NCI-H1105 treated with DMSO at 0.1 percent for 48 hours (cell line): ENCODE measurements around the gene METAP1.
"Not testable (repeated sequence)": the region's sequence is repeated elsewhere in the genome, so short reads cannot be mapped to it uniquely, and the experiment has no call there.

Source experiments
- DNase-seq: peaks from one replicate; lab custom pipeline; 2025; lab: John Stamatoyannopoulos, UW

Gene METAP1

GRCh38 chr4:98997166-98997565 is 1.6 kb downstream of the METAP1 start:
- no peak for DNase-seq

- DNase-seq: no peak
Observed at GRCh38 chr4:98998551-98998950, 3.0 kb downstream of the METAP1 start.

GRCh38 chr4:99002279-99002678 is 6.8 kb downstream of the METAP1 start:
- DNase-seq: no peak

- no peak for DNase-seq
Observed at GRCh38 chr4:99008051-99008450, 12.5 kb downstream of the METAP1 start.

- no peak for DNase-seq
Observed at GRCh38 chr4:99011910-99012309, 16.4 kb downstream of the METAP1 start.

GRCh38 chr4:99013402-99013843 is 17.9 kb downstream of the METAP1 start:
- no peak for DNase-seq

- no peak for DNase-seq
Observed at GRCh38 chr4:99013884-99014523, 18.5 kb downstream of the METAP1 start.

- DNase-seq: no peak
Observed at GRCh38 chr4:99021386-99021785, 25.9 kb downstream of the METAP1 start.

GRCh38 chr4:99022566-99022965 is 27.0 kb downstream of the METAP1 start:
- DNase-seq: no peak

- not testable (repeated sequence) for DNase-seq
Observed at GRCh38 chr4:99023800-99024251, 28.3 kb downstream of the METAP1 start.

GRCh38 chr4:99024481-99025275 is 29.2 kb downstream of the METAP1 start:
- DNase-seq: no peak

GRCh38 chr4:99025506-99025905 is 30.0 kb downstream of the METAP1 start:
- no peak for DNase-seq

- DNase-seq: no peak
Observed at GRCh38 chr4:99027304-99027703, 31.8 kb downstream of the METAP1 start.

GRCh38 chr4:99028187-99028586 is 32.7 kb downstream of the METAP1 start:
- no peak for DNase-seq

GRCh38 chr4:99029018-99029735 is 33.7 kb downstream of the METAP1 start:
- no peak for DNase-seq

GRCh38 chr4:99029852-99030251 is 34.3 kb downstream of the METAP1 start:
- no peak for DNase-seq

- DNase-seq: no peak
Observed at GRCh38 chr4:99033956-99034355, 38.4 kb downstream of the METAP1 start.

GRCh38 chr4:99038213-99038612 is 42.7 kb downstream of the METAP1 start:
- DNase-seq: no peak

GRCh38 chr4:99043346-99043745 is 47.8 kb downstream of the METAP1 start:
- DNase-seq: no peak

- no peak for DNase-seq
Observed at GRCh38 chr4:99047710-99048109, 52.2 kb downstream of the METAP1 start.

- no peak for DNase-seq
Observed at GRCh38 chr4:99052902-99053301, 57.4 kb downstream of the METAP1 start.

GRCh38 chr4:99054428-99054994 is 59.0 kb downstream of the METAP1 start:
- peak; percentile 32 for DNase-seq
